GM19324 (cell line): Measurements from ENCODE around the gene SEC24B.
"Not testable (repeated sequence)": the region's sequence is repeated elsewhere in the genome, so short reads cannot be mapped to it uniquely, and the experiment has no call there.

ENCODE experiments used
- ATAC-seq: cut with Tn5 transposase; IDR thresholded peaks from one replicate; pipeline ENCODE4 v1.9.1; 2021; ENCODE audit warnings: mild to moderate bottlenecking, moderate library complexity; ENCODE audit not compliant: unreplicated experiment, low FRiP score

SEC24B gene

GRCh38 chr4:109432203-109432602 is 1.4 kb upstream of the SEC24B start:
- ATAC-seq: no peak

- no peak for ATAC-seq
These were observed 919 bp upstream of the SEC24B start for GRCh38 chr4:109432696-109433095.

GRCh38 chr4:109434007-109434971 is 674 bp downstream of the SEC24B start:
- ATAC-seq: peak; percentile 54

- no peak for ATAC-seq
These were observed 2.0 kb downstream of the SEC24B start for GRCh38 chr4:109435635-109436034.

GRCh38 chr4:109436504-109436903 is 2.9 kb downstream of the SEC24B start:
- ATAC-seq: no peak

GRCh38 chr4:109440948-109441347 is 7.3 kb downstream of the SEC24B start:
- no peak for ATAC-seq

GRCh38 chr4:109441862-109442458 is 8.3 kb downstream of the SEC24B start:
- no peak for ATAC-seq

- no peak for ATAC-seq
These were observed 10.7 kb downstream of the SEC24B start for GRCh38 chr4:109444182-109444844.

GRCh38 chr4:109447278-109447677 is 13.7 kb downstream of the SEC24B start:
- ATAC-seq: no peak

GRCh38 chr4:109451544-109452273 is 18.1 kb downstream of the SEC24B start:
- no peak for ATAC-seq

GRCh38 chr4:109453110-109453509 is 19.5 kb downstream of the SEC24B start:
- not testable (repeated sequence) for ATAC-seq

- peak; percentile 71 for ATAC-seq
These were observed 28.7 kb downstream of the SEC24B start for GRCh38 chr4:109462297-109462696.

- no peak for ATAC-seq
These were observed 29.2 kb downstream of the SEC24B start for GRCh38 chr4:109462802-109463201.

GRCh38 chr4:109465069-109465468 is 31.5 kb downstream of the SEC24B start:
- ATAC-seq: no peak

GRCh38 chr4:109469915-109470314 is 36.3 kb downstream of the SEC24B start:
- ATAC-seq: no peak

- ATAC-seq: no peak
These were observed 38.7 kb downstream of the SEC24B start for GRCh38 chr4:109472343-109472761.

GRCh38 chr4:109473824-109474223 is 40.2 kb downstream of the SEC24B start:
- no peak for ATAC-seq

GRCh38 chr4:109486007-109486406 is 52.4 kb downstream of the SEC24B start:
- ATAC-seq: no peak

GRCh38 chr4:109494563-109494962 is 60.9 kb downstream of the SEC24B start:
- no peak for ATAC-seq

GRCh38 chr4:109495514-109495913 is 61.9 kb downstream of the SEC24B start:
- ATAC-seq: no peak

GRCh38 chr4:109496875-109497274 is 63.3 kb downstream of the SEC24B start:
- ATAC-seq: no peak
